Cardiac muscle cell (in vitro differentiated cells and primary cell): Measurements from ENCODE around the gene TTLL8. TPM values are rescaled to one million over a fixed set of nuclear protein-coding genes. Genes with fewer than 3 reads are reported as not detected.

ENCODE experiments used
- DNase-seq, 2 donors: peaks; one replicate each; pipeline versions ENCODE4 v3.0.0 to v3.0.0-alpha.2; 2010 to 2017; ENCODE audit warnings: low read depth in 1 of 2, low spot score in 1 of 2
- H3K27ac ChIP-seq: fragments of 200-600 bp; sonication (generic); 2 replicates; pipeline ENCODE4 v1.5.1; 2016
- H3K27me3 ChIP-seq: fragments of 200-600 bp; sonication (generic); 2 replicates; pipeline ENCODE4 v1.6.0; 2016; ENCODE audit warnings: control low read depth
- H3K36me3 ChIP-seq: fragments of 200-600 bp; sonication (generic); 2 replicates; pipeline ENCODE4 v1.5.1; 2016; ENCODE audit warnings: control low read depth
- H3K4me1 ChIP-seq: fragments of 200-600 bp; sonication (generic); 2 replicates; pipeline ENCODE4 v1.8.1; 2017; ENCODE audit warnings: low read depth, mild to moderate bottlenecking, mixed run types
- H3K4me3 ChIP-seq: fragments of 200-600 bp; sonication (generic); 2 replicates; pipeline ENCODE4 v1.5.1; 2016; ENCODE audit warnings: mild to moderate bottlenecking
- H3K9me3 ChIP-seq: fragments of 200-600 bp; sonication (generic); 2 replicates; pipeline ENCODE4 v1.5.1; 2017; ENCODE audit warnings: low read depth, mild to moderate bottlenecking, control low read depth
- CTCF ChIP-seq: IDR thresholded peaks from 2 replicates; pipeline ENCODE4 v1.5.1; 2012; ENCODE audit warnings: low read depth, mild to moderate bottlenecking, low read length
- polyA plus RNA-seq: library from polyadenylated mRNA; unstranded; fragments of >200 nt; fragmentation: Nextera tagmentation; extraction: Ambion mirVana; gene quantifications from 2 replicates; pipeline ENCODE4 v1.2.1, GENCODE V29; 2016
- total RNA-seq: library from RNA; depleted of rRNA; stranded (reverse); fragments of >200 nt; gene quantifications from 2 replicates; pipeline ENCODE4 v1.2.3, GENCODE V29; 2016

TTLL8 gene
- total and polyA plus RNA-seq, 2 experiments from 2014 or later: not detected

- H3K4me3 ChIP-seq: no peak within 1 kb of the TSS
- no peak within 1 kb of the TSS for H3K27ac ChIP-seq
Observed at GRCh38 chr22:50085211-50085972, 27.3 kb upstream of the TTLL8 start, which contains the start of gene MLC1. Gene MLC1 (minus strand): TSS chr22:50085426. CDS start chr22:50084902, 524 bp downstream.

GRCh38 chr22:50084614-50085021 lies 26.5 kb upstream of the TTLL8 start:
- Histone ChIP-seq H3K4me1 (peaks cover 7% of the 10 kb centered on the region), H3K27me3 (no peaks in the 10 kb centered on the region), H3K4me3 (no peak overlapping the region), H3K9me3 (no peaks in the 10 kb centered on the region), H3K27ac (no peak overlapping the region), H3K36me3 (no peaks in the 10 kb centered on the region)
- no peak for TF ChIP-seq CTCF
- no peak for DNase-seq

More at GRCh38 chr22:50085211-50085972, 27.3 kb upstream of the TTLL8 start, which contains the start of gene MLC1:
- H3K9me3 ChIP-seq: no peaks in the 10 kb centered on the region
- peaks cover 6% of the 10 kb centered on the region for H3K4me1 ChIP-seq
- DNase-seq: peak in 1 of 2 donors; percentile 72
- H3K27me3 ChIP-seq: no peaks in the 10 kb centered on the region
- H3K36me3 ChIP-seq: no peaks in the 10 kb centered on the region
- TF ChIP-seq CTCF: no peak

- no peak for DNase-seq
- Histone ChIP-seq H3K36me3 (no peaks in the 10 kb centered on the region), H3K4me3 (no peak overlapping the region), H3K9me3 (no peaks in the 10 kb centered on the region), H3K27ac (no peak overlapping the region), H3K27me3 (no peaks in the 10 kb centered on the region), H3K4me1 (peaks cover 13% of the 10 kb centered on the region)
- no peak for TF ChIP-seq CTCF
Observed at GRCh38 chr22:50084080-50084477, 26.0 kb upstream of the TTLL8 start.

GRCh38 chr22:50083462-50084079 lies 25.5 kb upstream of the TTLL8 start:
- no peak overlapping the region for H3K27ac ChIP-seq
- no peak for DNase-seq
- H3K27me3 ChIP-seq: no peaks in the 10 kb centered on the region

GRCh38 chr22:50082961-50083461 lies 24.9 kb upstream of the TTLL8 start:
- no peak overlapping the region for H3K27ac ChIP-seq
- no peaks in the 10 kb centered on the region for H3K36me3 ChIP-seq
- DNase-seq: no peak
- peaks cover 16% of the 10 kb centered on the region for H3K4me1 ChIP-seq
- H3K27me3 ChIP-seq: no peaks in the 10 kb centered on the region
- no peaks in the 10 kb centered on the region for H3K9me3 ChIP-seq
- TF ChIP-seq CTCF: no peak
- H3K4me3 ChIP-seq: no peak overlapping the region

More at GRCh38 chr22:50083462-50084079, 25.5 kb upstream of the TTLL8 start:
- Histone ChIP-seq H3K36me3 (no peaks in the 10 kb centered on the region), H3K4me3 (no peak overlapping the region), H3K9me3 (no peaks in the 10 kb centered on the region), H3K4me1 (peaks cover 16% of the 10 kb centered on the region)
- no peak for TF ChIP-seq CTCF
